Measurements from ENCODE around the gene GIMAP1.

Gene GIMAP1

GRCh38 chr7:150753239-150753638, 36.8 kb downstream of the GIMAP1 start:
- no peak for DNase-seq

GRCh38 chr7:150753826-150754603, 37.6 kb downstream of the GIMAP1 start:
- DNase-seq, result no peak

GRCh38 chr7:150754951-150755350, 38.5 kb downstream of the GIMAP1 start:
- DNase-seq, result no peak

- DNase-seq, result no peak
These were observed 39.2 kb downstream of the GIMAP1 start for GRCh38 chr7:150755473-150756099.

GRCh38 chr7:150756166-150756565, 39.8 kb downstream of the GIMAP1 start:
- DNase-seq, result no peak

GRCh38 chr7:150756858-150757257, 40.4 kb downstream of the GIMAP1 start:
- no peak for DNase-seq

- no peak for DNase-seq
These were observed 43.1 kb downstream of the GIMAP1 start for GRCh38 chr7:150759479-150759878.

GRCh38 chr7:150766334-150766709, 49.9 kb downstream of the GIMAP1 start:
- DNase-seq, result no peak

GRCh38 chr7:150769768-150770167, 53.4 kb downstream of the GIMAP1 start:
- DNase-seq, result no peak
